ENCODE measurements around the gene GIT1. TPM values are rescaled to one million over a fixed set of nuclear protein-coding genes. Genes with fewer than 3 reads are reported as not detected.
A peak's percentile ranks its signal among the peaks of the same experiment; 100 is the strongest.

GIT1 gene
- total RNA-seq (10 to 100 TPM; 40.3 to 48.3 TPM), polyA plus RNA-seq (ENCODE audit: insufficient read length in 6 of 6) (10 to 100 TPM; 38.7 to 57.3 (median 40.7) TPM)
- long read RNA-seq, donor 1, transcript GIT1-201 (20 exons, 3,768 nt) = major isoform, 9 of 10 reads
- long read RNA-seq, donor 1, partial matches to known transcripts = 0 of 10 reads
- long read RNA-seq, donor 1, other reads (novel, unspliced or antisense) = 0 of 10 reads
- long read RNA-seq, donor 2, partial matches to known transcripts = 0 of 3 reads
- long read RNA-seq, donor 2, other reads (novel, unspliced or antisense) = 0 of 3 reads
- long read RNA-seq, donor 3, partial matches to known transcripts = 0 of 4 reads
- long read RNA-seq, donor 3, other reads (novel, unspliced or antisense) = 0 of 4 reads
- long read RNA-seq, donor 4, partial matches to known transcripts = 5 of 6 reads
- long read RNA-seq, donor 4, other reads (novel, unspliced or antisense) = 1 of 6 reads
- long read RNA-seq, donor 5, partial matches to known transcripts = 6 of 11 reads
- long read RNA-seq, donor 5, other reads (novel, unspliced or antisense) = 0 of 11 reads
- long read RNA-seq, donor 6, transcript GIT1-201 (20 exons, 3,768 nt) = major isoform, 9 of 9 reads
- long read RNA-seq, donor 6, partial matches to known transcripts = 0 of 9 reads
- long read RNA-seq, donor 6, other reads (novel, unspliced or antisense) = 0 of 9 reads
- long read RNA-seq, donor 7, transcript GIT1-201 (20 exons, 3,768 nt) = major isoform, 6 of 6 reads
- long read RNA-seq, donor 7, partial matches to known transcripts = 0 of 6 reads
- long read RNA-seq, donor 7, other reads (novel, unspliced or antisense) = 0 of 6 reads
- long read RNA-seq, donor 8, transcript GIT1-201 (20 exons, 3,768 nt) = major isoform, 6 of 42 reads
- long read RNA-seq, donor 8, partial matches to known transcripts = 36 of 42 reads
- long read RNA-seq, donor 8, other reads (novel, unspliced or antisense) = 0 of 42 reads
- long read RNA-seq, donor 9 = 0 reads
- long read RNA-seq, donor 10, partial matches to known transcripts = 2 of 10 reads
- long read RNA-seq, donor 10, other reads (novel, unspliced or antisense) = 8 of 10 reads
- long read RNA-seq, donor 11 = 0 reads
- long read RNA-seq, donor 12, transcript GIT1-201 (20 exons, 3,768 nt) = major isoform, 5 of 13 reads
- long read RNA-seq, donor 12, partial matches to known transcripts = 7 of 13 reads
- long read RNA-seq, donor 12, other reads (novel, unspliced or antisense) = 0 of 13 reads

- ATAC-seq (peak; percentile 77), DNase-seq (peak; percentile 86 to 98 (median 88))
- Histone ChIP-seq H3K36me3 (no peaks in the 10 kb centered on the region), H3K9me3 (no peaks in the 10 kb centered on the region), H3K27ac (peak within 1 kb of the TSS; percentile 69 to 80), H3K4me3 (peak within 1 kb of the TSS; percentile 53 to 77), H3K4me1 (peaks cover 40 to 85% of the 10 kb centered on the region in 2 donors), H3K27me3 (peaks cover 0 to 42% of the 10 kb centered on the region in 2 donors)
- intact Hi-C loops (cut with DNase I) = no loop called here
- TF ChIP-seq, protein P1, sequence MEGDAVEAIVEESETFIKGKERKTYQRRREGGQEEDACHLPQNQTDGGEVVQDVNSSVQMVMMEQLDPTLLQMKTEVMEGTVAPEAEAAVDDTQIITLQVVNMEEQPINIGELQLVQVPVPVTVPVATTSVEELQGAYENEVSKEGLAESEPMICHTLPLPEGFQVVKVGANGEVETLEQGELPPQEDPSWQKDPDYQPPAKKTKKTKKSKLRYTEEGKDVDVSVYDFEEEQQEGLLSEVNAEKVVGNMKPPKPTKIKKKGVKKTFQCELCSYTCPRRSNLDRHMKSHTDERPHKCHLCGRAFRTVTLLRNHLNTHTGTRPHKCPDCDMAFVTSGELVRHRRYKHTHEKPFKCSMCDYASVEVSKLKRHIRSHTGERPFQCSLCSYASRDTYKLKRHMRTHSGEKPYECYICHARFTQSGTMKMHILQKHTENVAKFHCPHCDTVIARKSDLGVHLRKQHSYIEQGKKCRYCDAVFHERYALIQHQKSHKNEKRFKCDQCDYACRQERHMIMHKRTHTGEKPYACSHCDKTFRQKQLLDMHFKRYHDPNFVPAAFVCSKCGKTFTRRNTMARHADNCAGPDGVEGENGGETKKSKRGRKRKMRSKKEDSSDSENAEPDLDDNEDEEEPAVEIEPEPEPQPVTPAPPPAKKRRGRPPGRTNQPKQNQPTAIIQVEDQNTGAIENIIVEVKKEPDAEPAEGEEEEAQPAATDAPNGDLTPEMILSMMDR (IDR thresholded peaks at IDR 0.05) = no peak
Observed at GRCh38 chr17:29589524-29590410, at the start of gene GIT1. Gene GIT1 (minus strand): TSS chr17:29589648. CDS start chr17:29589378, 270 bp downstream.

DNA sequence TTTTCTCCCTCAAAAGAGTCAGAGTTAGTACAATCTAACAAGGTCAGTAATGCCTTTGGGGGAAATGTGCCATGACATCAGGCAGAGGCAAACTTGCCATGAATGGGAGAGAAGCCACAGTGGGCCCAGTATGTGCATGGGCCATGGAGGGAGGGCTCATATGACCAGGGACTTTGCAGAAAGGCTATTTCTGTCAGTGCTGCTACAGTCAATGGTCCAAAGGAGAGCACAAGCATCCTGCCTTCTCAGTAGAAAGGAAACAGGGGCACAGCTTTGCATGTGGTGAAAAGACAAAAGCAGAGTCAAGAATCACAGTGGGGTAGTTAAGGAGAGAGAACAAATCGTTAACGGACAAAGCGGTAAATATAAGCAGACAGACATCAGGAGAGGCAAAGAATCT lies 44.4 kb upstream of the GIT1 start:
- no peaks in the 10 kb centered on the region for H3K9me3 ChIP-seq
- H3K36me3 ChIP-seq = peaks cover 0 to 86% of the 10 kb centered on the region in 2 donors
- intact Hi-C loops (cut with DNase I) = loop anchor here in 1 of 2 donors (10.0 kb wide), 1 partner anchor 301 kb away; the partner anchor contains the start of gene SSH2
- H3K4me1 ChIP-seq = peaks cover 0 to 1% of the 10 kb centered on the region in 2 donors
- H3K4me3 ChIP-seq = no peak overlapping the region
- TF ChIP-seq, protein P1 (IDR thresholded peaks at IDR 0.05) = no peak
- DNase-seq = no peak
- H3K27ac ChIP-seq = no peak overlapping the region
- H3K27me3 ChIP-seq = no peaks in the 10 kb centered on the region
- ATAC-seq = no peak

DNA sequence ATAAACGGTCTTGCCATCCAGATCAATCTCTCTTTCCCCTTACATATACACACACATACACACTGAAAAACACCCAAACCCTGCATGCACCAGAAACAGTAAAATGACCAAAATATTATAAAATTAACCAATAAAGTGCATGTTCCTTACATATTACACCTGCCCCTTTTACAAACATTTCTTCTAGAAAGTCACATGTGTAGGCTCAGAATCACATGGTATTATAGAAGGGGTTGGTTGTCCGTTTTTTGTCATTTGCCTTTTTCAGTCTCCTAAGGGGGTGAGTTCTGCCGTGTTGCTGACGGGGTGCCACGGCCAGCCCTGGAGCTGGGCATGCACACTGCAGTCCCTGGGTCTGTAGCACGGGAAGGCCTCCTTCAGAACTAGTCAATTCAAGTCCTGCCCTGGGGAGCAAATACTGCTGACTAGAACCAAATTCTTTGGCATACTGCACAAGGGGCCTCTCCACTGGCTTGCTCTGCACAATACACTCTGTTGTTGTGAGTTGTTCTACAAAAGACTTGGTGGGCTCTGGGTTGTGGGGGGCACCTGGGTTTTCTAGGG lies 41.3 kb upstream of the GIT1 start:
- Histone ChIP-seq H3K9me3 (no peaks in the 10 kb centered on the region), H3K4me3 (no peak overlapping the region), H3K27ac (no peak overlapping the region), H3K4me1 (peaks cover 0 to 5% of the 10 kb centered on the region in 2 donors), H3K36me3 (peaks cover 0 to 72% of the 10 kb centered on the region in 2 donors), H3K27me3 (no peaks in the 10 kb centered on the region)
- DNase-seq (no peak), ATAC-seq (no peak)
- intact Hi-C loops (cut with DNase I) = loop anchor here in 1 of 2 donors (10.0 kb wide), 1 partner anchor 304 kb away; the partner anchor contains the start of gene SSH2
- TF ChIP-seq, protein P1 (IDR thresholded peaks at IDR 0.05) = no peak

- intact Hi-C loops (cut with DNase I) = loop anchor here in 1 of 2 donors (10.0 kb wide), 1 partner anchor 305 kb away; the partner anchor contains the start of gene SSH2
- Histone ChIP-seq H3K36me3 (peaks cover 0 to 70% of the 10 kb centered on the region in 2 donors), H3K27ac (no peak overlapping the region), H3K4me3 (no peak overlapping the region), H3K9me3 (no peaks in the 10 kb centered on the region), H3K4me1 (peaks cover 0 to 5% of the 10 kb centered on the region in 2 donors), H3K27me3 (no peaks in the 10 kb centered on the region)
- no peak for ATAC-seq
- TF ChIP-seq, protein P1 (IDR thresholded peaks at IDR 0.05) = no peak
- DNase-seq = no peak
Observed at GRCh38 chr17:29629839-29630238, 40.4 kb upstream of the GIT1 start.
